Hepatocyte (in vitro differentiated cells): Measurements from ENCODE around the gene STYX.

Source experiments
- EZH2 ChIP-seq: fragments of 200-600 bp; sonication (generic); IDR thresholded peaks from 2 replicates; pipeline ENCODE4 v1.6.1; 2016; ENCODE audit warnings: antibody characterized with exemption, mild to moderate bottlenecking, borderline replicate concordance
- TF ChIP-seq, protein P1 (sequence below): fragments of 200-600 bp; sonication (generic); IDR thresholded peaks from 2 replicates; pipeline ENCODE4 v1.5.1; 2016; ENCODE audit warnings: antibody characterized with exemption, mild to moderate bottlenecking; ENCODE audit not compliant: poor library complexity

DNA sequence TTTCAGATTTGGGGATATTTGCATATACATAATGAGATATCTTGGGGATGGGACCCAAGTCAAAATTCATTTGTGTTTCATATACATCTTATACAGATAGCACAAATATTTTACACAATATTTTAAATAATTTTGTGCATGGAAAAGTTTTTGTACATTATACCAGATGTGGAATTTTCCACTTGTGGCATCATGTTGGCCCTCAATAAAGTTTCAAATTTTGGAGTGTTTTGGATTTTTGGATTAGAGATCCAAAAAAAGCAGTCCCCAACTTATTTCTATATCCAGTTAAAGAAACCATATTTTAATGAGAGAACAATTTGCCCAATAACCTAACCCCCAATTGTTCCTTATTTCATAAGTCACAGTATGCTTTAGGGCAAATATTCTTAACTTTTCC lies 56.9 kb downstream of the STYX start:
- TF ChIP-seq, protein P1, sequence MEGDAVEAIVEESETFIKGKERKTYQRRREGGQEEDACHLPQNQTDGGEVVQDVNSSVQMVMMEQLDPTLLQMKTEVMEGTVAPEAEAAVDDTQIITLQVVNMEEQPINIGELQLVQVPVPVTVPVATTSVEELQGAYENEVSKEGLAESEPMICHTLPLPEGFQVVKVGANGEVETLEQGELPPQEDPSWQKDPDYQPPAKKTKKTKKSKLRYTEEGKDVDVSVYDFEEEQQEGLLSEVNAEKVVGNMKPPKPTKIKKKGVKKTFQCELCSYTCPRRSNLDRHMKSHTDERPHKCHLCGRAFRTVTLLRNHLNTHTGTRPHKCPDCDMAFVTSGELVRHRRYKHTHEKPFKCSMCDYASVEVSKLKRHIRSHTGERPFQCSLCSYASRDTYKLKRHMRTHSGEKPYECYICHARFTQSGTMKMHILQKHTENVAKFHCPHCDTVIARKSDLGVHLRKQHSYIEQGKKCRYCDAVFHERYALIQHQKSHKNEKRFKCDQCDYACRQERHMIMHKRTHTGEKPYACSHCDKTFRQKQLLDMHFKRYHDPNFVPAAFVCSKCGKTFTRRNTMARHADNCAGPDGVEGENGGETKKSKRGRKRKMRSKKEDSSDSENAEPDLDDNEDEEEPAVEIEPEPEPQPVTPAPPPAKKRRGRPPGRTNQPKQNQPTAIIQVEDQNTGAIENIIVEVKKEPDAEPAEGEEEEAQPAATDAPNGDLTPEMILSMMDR, result no peak
- TF ChIP-seq EZH2, result no peak
